ENCODE data around the gene GBGT1.

Gene GBGT1

GRCh38 chr9:133125941-133126696, 37.6 kb downstream of the GBGT1 start:
- peak; percentile 77 for DNase-seq (ENCODE audit: extremely low spot score)
- POLR2A ChIA-PET: interaction anchor here (1.0 kb wide), 1 partner anchor 9 kb away, joined by 3 read pairs; no protein-coding TSS in a partner anchor
- TF ChIP-seq, protein P1, sequence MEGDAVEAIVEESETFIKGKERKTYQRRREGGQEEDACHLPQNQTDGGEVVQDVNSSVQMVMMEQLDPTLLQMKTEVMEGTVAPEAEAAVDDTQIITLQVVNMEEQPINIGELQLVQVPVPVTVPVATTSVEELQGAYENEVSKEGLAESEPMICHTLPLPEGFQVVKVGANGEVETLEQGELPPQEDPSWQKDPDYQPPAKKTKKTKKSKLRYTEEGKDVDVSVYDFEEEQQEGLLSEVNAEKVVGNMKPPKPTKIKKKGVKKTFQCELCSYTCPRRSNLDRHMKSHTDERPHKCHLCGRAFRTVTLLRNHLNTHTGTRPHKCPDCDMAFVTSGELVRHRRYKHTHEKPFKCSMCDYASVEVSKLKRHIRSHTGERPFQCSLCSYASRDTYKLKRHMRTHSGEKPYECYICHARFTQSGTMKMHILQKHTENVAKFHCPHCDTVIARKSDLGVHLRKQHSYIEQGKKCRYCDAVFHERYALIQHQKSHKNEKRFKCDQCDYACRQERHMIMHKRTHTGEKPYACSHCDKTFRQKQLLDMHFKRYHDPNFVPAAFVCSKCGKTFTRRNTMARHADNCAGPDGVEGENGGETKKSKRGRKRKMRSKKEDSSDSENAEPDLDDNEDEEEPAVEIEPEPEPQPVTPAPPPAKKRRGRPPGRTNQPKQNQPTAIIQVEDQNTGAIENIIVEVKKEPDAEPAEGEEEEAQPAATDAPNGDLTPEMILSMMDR (IDR thresholded peaks at IDR 0.05; ENCODE audit: control extremely low read depth, extremely low read depth, low read depth, missing control alignments): no peak
- CTCF ChIA-PET: interaction anchor here (0.7 to 14.0 kb wide), 3 partner anchors 12 to 24 kb away, joined by 3 to 257 read pairs (median 4); no protein-coding TSS in a partner anchor

DNA sequence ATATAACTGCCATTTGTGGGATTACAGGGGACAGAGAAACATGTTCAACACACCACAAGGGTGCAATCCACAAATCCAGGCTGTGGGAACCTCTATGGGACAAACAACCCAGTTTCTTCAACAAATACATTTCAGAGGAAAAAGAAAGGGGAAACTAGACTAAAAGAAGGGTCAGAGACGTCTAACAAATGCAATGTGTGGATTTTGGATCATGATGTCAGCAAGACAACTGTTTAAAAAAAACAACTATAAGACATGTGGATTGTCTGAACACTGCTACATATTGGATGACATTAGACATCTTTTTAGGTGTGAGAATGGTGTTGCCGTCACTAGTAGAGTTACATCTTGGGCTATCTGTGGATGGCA, 38.8 kb downstream of the GBGT1 start:
- ChIA-PET CTCF (interaction anchor here (0.9 to 14.0 kb wide), 2 partner anchors 11 to 21 kb away, joined by 4 to 257 read pairs; no protein-coding TSS in a partner anchor), POLR2A (no interaction called here)
- TF ChIP-seq, protein P1 (IDR thresholded peaks at IDR 0.05; ENCODE audit: control extremely low read depth, extremely low read depth, low read depth, missing control alignments): no peak
- no peak for DNase-seq (ENCODE audit: extremely low spot score)

- ChIA-PET CTCF (interaction anchor here (14.0 kb wide), 1 partner anchor 22 kb away, joined by 257 read pairs; no protein-coding TSS in a partner anchor), POLR2A (no interaction called here)
Observed at GRCh38 chr9:133124123-133124906, 39.4 kb downstream of the GBGT1 start.

DNA sequence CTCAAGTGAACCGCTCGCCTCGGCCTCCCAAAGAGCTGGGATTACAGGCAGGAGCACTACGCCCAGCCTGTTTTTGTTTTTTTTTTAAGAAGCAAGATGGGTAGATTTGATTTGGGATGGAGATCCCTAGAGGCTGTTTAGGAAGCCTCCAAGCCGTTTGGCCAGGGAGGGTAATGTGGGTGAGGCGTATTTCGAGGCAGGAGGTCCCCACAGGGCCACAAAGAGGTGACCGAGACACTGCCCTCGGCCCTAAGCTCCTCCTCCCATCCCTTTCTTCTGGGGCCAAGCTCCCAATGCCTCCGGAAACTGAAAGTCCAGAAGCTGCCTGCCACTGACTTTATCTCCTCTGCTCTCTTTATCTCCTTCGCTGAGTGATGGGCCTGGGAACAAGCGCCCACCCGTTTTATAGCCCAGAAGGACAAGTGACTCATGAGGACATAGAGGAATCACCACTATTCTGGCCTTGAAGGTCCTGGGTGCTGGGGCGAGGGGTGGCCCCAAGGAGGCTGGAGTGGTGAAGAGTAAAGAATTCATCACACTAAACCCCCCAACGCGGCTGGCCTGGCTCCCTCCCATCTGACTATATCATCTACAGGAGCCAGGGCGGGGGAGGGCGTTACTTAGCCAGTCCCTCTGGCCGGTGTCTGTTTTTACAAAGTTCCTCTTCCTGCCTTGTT, 40.6 kb downstream of the GBGT1 start:
- POLR2A ChIA-PET: interaction anchor here (0.8 kb wide), 1 partner anchor 24 kb away, joined by 3 read pairs; no protein-coding TSS in a partner anchor
- CTCF ChIA-PET: interaction anchor here (1.0 to 1.5 kb wide), 6 partner anchors 12 to 24 kb away, joined by 3 to 10 read pairs (median 4); no protein-coding TSS in a partner anchor
- no peak for DNase-seq (ENCODE audit: extremely low spot score)
- TF ChIP-seq, protein P1 (IDR thresholded peaks at IDR 0.05; ENCODE audit: control extremely low read depth, extremely low read depth, low read depth, missing control alignments): no peak

More at GRCh38 chr9:133124123-133124906, 39.4 kb downstream of the GBGT1 start:
- no peak for DNase-seq (ENCODE audit: extremely low spot score)
- TF ChIP-seq, protein P1 (IDR thresholded peaks at IDR 0.05; ENCODE audit: control extremely low read depth, extremely low read depth, low read depth, missing control alignments): no peak

DNA sequence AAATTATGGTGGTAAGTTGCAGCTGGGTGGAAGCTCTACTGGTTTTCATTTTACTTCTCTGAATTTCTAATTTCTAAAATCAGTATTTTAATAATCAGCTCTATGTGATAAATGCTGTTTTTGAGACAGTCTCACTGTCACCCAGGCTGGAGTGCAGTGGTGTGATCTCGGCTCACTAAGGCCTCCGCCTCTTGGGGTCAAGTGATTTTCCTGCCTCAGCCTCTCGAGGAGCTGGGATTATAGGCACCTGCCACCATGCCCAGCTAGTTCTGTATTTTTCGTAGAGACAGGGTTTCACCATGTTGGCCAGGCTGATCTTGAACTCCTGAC, 41.1 kb downstream of the GBGT1 start:
- ChIA-PET POLR2A (interaction anchor here (0.8 kb wide), 1 partner anchor 25 kb away, joined by 3 read pairs; no protein-coding TSS in a partner anchor), CTCF (interaction anchor here (1.0 to 1.5 kb wide), 7 partner anchors 11 to 24 kb away, joined by 3 to 10 read pairs (median 4); no protein-coding TSS in a partner anchor)
- TF ChIP-seq, protein P1 (IDR thresholded peaks at IDR 0.05; ENCODE audit: control extremely low read depth, extremely low read depth, low read depth, missing control alignments): no peak
- DNase-seq (ENCODE audit: extremely low spot score): no peak
